Mesodermal cell (in vitro differentiated cells): ENCODE measurements around the gene FSHR.

Experiments used
- H3K27ac ChIP-seq: 2 replicates; pipeline ENCODE4 v1.7.0; 2013; ENCODE audit warnings: mild to moderate bottlenecking, low read depth, low read length, moderate library complexity; ENCODE audit not compliant: severe bottlenecking
- H3K36me3 ChIP-seq: 2 replicates; pipeline ENCODE4 v1.7.1; 2013; ENCODE audit warnings: mild to moderate bottlenecking, low read length, moderate library complexity; ENCODE audit not compliant: control insufficient read depth, insufficient read depth
- H3K4me1 ChIP-seq: one replicate; pipeline ENCODE4 v1.7.1; 2013; ENCODE audit warnings: mild to moderate bottlenecking, low read length; ENCODE audit not compliant: insufficient read depth, control insufficient read depth, poor library complexity, severe bottlenecking
- H3K4me3 ChIP-seq: 2 replicates; pipeline ENCODE4 v1.7.0; 2013; ENCODE audit warnings: low read length, control low read depth, mild to moderate bottlenecking; ENCODE audit not compliant: insufficient read depth, poor library complexity, severe bottlenecking; ENCODE audit errors: extremely low read depth
- H3K9me3 ChIP-seq: 2 replicates; pipeline ENCODE4 v1.7.1; 2013; ENCODE audit warnings: mild to moderate bottlenecking, low read length, moderate library complexity; ENCODE audit not compliant: control insufficient read depth
- WGBS, 2 experiments: methylation state at CpG; one replicate each; pipeline ENCODE4 v1.1.5; 2013; ENCODE audit warnings: missing lambda C conversion rate in 2 of 2; ENCODE audit not compliant: insufficient coverage in 2 of 2; 5-methylcytosine and 5-hydroxymethylcytosine counted together

The FSHR gene

DNA sequence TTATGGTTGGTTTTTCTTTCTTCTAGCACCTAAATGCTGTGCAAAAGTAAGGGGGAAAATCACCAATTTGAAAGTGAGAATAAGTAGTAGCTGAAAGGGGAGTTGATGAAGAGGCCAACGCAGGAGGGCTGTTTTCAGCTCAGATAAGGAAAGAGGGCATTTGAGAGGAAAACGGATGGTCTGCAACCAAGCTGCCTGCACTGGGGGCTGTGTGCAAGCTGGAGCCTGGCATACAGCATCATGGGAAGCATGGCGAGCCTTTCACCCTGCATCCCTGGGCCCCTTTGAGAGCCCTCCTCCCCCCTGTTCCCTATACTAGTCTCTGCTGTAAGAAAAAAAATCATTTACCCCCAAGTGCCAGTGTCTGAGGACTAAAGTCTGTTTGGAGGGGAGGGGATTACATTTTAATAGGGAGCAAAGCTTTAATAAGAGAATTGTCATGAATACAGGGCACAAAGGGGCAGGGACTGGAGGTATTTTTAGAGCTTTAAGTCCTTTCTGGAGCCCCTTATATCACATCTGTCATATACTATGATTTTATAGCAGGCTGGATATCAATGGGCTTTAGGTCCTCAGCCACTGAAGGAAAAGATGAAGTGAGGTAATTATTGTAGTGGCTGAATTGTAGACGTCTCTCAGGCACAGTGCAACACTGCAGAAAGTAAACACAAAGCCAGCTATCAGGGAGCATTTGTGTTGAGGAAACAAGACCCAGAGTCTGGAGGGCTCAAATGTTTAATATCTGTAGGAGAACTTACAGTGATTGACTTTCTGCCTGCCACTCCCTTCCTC lies 120.7 kb downstream of the FSHR start:
- Histone ChIP-seq H3K4me1 (no peaks in the 10 kb centered on the region), H3K36me3 (no peaks in the 10 kb centered on the region), H3K27ac (no peak overlapping the region), H3K4me3 (no peak overlapping the region), H3K9me3 (no peaks in the 10 kb centered on the region)
- 81 to 90% methylated on average over 3 of the region's 4 CpGs for WGBS, 2 experiments

DNA sequence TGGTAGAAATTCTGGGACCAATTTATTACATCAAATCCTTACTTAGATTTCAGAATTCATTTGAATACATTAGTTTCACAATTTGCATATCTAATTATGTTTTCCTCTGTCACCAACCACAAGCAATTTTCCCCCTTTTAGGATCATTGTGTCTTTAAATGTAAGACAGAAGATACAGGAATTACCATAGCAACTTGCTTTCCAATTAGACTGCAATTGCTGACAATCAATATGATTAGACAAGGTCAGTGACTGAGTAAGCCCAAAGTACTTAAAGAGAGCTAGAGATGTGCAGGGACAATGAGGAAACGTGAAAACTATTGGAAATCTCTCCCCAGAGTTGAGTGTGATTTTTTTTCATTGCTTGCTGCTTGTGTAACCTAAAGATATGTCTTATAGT lies 121.4 kb downstream of the FSHR start:
- H3K36me3 ChIP-seq = no peaks in the 10 kb centered on the region
- whole genome bisulfite sequencing, 2 experiments = 80% methylated on average over 1 of the region's 1 CpG; no CpG with 5 or more reads in 1 of the 2 experiments
- H3K4me3 ChIP-seq = no peak overlapping the region
- H3K4me1 ChIP-seq = no peaks in the 10 kb centered on the region
- no peak overlapping the region for H3K27ac ChIP-seq
- H3K9me3 ChIP-seq = no peaks in the 10 kb centered on the region

DNA sequence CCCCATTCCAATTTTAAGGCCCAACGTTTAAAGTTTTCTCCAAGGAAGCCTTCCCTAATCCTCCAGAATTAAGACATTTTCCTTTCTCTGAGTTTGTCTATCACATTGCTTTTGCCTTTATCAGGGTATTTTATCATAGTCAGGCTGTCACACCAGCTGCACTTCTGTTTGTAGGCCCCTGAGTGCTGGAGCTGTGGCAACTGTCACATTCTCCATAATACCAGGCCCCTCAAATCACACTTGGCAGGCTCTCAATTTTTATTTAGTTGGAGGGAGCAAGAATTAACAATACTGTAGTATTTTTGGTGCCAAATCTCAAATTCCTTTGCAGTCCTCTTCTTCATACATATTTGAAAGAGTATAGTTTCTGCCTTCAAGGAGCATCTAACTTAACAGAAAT lies 122.2 kb downstream of the FSHR start:
- H3K36me3 ChIP-seq = no peaks in the 10 kb centered on the region
- 100% methylated on average over 1 of the region's 1 CpG; no CpG with 5 or more reads in 1 of the 2 experiments for WGBS, 2 experiments
- H3K9me3 ChIP-seq = no peaks in the 10 kb centered on the region
- no peaks in the 10 kb centered on the region for H3K4me1 ChIP-seq
- H3K27ac ChIP-seq = no peak overlapping the region
- no peak overlapping the region for H3K4me3 ChIP-seq

DNA sequence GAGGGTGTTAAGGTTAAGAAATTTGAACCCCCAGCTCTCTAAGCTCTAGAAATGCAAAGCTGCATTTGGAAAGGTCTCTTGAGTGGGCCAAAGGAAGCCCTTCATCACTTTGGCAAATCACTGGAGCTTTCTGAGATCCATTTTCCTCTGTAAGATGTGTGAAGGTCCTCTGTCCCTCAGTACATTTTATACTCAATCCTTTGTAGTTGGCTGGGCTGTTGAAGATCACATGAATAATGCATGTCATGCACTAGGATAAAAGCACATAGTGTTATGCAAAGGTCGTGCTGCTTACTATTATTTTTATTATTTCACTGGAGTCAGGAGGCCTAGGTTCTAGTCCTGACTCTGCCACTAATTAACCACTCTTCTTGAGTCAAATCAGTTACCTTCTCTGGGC lies 124.9 kb downstream of the FSHR start:
- H3K27ac ChIP-seq = no peak overlapping the region
- WGBS, 2 experiments = no CpG with 5 or more reads among the region's 1 CpG
- no peak overlapping the region for H3K4me3 ChIP-seq
- no peaks in the 10 kb centered on the region for H3K36me3 ChIP-seq
- H3K9me3 ChIP-seq = no peaks in the 10 kb centered on the region
- H3K4me1 ChIP-seq = no peaks in the 10 kb centered on the region

DNA sequence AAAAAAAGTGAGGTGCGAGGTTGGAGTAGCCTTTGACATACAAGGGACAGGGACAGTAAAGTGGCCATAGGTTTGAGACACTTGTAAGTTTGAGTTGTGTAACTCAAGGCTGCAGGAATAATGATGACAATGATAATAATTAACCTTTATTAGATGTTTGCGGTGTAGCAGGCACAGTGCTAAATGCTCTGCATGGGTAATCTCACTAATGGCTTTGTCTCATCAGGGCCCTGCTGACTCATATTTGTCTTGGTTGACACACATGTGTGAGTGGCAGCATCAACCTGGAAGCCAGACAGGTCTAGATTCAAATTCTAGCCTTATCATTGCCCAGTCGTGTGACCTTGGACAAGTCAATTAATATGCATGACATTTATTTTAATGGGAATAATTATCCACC lies 126.2 kb downstream of the FSHR start:
- no peak overlapping the region for H3K4me3 ChIP-seq
- H3K9me3 ChIP-seq = no peaks in the 10 kb centered on the region
- H3K36me3 ChIP-seq = no peaks in the 10 kb centered on the region
- 91 to 93% methylated on average over 1 to 2 of the region's 3 CpGs for WGBS, 2 experiments
- no peaks in the 10 kb centered on the region for H3K4me1 ChIP-seq
- no peak overlapping the region for H3K27ac ChIP-seq

DNA sequence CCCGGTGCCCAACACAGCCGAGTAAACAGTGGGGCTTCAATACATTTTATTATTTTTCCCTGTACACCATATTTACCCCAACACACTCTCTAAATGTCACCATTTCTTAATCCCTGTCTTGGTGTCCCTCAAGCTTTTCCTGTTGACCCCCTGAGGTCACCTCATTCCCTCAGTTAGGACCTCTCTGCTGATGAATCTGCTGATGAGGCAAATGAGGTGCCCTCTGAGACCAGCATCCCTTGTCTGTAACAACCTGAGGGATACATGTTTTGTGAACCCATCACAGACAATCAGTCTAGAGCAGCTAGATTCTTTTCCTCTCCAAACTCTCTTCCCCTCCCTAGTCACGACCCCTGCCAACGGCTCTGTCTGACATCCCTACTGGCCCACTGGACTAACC lies 127.6 kb downstream of the FSHR start:
- Histone ChIP-seq H3K9me3 (no peaks in the 10 kb centered on the region), H3K4me3 (no peak overlapping the region), H3K36me3 (no peaks in the 10 kb centered on the region), H3K4me1 (no peaks in the 10 kb centered on the region), H3K27ac (no peak overlapping the region)
- 91 to 100% methylated on average over 2 to 4 of the region's 4 CpGs for WGBS, 2 experiments

DNA sequence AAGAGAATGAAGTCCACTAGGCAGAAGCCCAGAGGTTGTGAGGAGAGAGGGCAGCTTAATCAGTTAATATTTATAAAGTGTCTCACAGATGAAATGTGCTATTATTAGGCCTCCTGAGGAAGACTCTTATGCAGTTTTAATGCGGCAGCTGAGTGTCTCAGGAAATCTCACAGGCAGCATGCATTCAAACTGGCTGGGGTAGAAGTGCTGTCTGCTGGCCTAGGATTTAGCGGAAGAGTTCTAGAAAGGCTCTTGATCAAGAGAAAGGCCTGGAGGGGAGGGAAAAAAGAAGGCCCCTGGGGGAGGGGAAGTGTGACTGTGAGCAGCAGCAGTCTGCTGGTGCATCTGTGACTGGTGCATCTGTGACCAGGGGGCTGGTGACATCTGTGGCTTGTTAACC lies 133.0 kb downstream of the FSHR start:
- no peak overlapping the region for H3K27ac ChIP-seq
- no peak overlapping the region for H3K4me3 ChIP-seq
- no peaks in the 10 kb centered on the region for H3K36me3 ChIP-seq
- H3K9me3 ChIP-seq = no peaks in the 10 kb centered on the region
- 88 to 100% methylated on average over 1 to 2 of the region's 2 CpGs for WGBS, 2 experiments
- H3K4me1 ChIP-seq = no peaks in the 10 kb centered on the region

DNA sequence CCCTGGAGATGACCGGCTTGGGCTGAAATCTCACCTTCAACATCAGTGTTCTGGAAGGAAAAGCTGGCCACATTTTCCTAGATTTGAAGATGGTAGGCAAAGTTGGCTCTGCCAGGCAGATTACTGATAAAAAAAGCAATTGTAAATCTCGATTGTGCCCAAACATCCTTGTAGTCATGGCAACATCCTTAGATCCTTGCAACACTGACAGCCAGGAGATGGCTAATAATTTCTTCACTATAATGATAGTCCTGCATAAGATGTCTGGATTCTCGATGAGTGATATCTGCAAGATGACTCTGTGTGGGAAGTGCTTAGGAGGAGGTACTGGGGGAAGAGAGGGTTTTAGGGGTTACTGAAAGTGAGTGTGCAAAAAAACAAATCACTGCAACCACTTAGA lies 149.1 kb downstream of the FSHR start:
- no peak overlapping the region for H3K27ac ChIP-seq
- H3K9me3 ChIP-seq = no peaks in the 10 kb centered on the region
- no peaks in the 10 kb centered on the region for H3K4me1 ChIP-seq
- no peaks in the 10 kb centered on the region for H3K36me3 ChIP-seq
- no peak overlapping the region for H3K4me3 ChIP-seq
- 80 to 100% methylated on average over 3 of the region's 3 CpGs for WGBS, 2 experiments

DNA sequence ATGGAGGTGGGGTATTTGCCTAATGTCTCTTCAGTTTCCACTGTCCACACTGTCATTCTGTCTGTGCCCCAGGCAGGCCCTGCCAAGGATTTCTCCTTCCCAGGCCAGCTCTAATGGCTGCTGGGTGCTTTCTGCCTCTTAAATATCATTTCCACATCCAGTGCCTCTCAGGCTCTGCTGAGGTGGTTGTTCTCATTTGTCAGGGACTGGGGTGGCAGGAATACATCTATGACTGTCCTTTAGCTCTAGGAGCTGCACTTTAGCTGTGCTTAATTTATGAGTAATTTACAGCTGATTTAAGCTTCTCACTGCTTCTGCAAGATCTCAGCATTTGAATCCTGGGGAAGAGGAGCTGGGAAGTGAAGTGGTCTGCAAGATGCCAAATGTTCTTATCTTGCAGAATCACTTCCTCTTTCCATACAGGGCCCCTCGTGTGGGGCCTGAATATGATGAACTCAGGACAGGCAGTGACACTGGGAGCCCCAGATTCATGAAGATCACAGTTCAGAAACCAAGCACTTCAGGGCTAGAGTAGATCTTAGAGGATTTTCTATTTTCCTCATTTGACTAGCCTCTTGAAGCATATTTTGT lies 150.2 kb downstream of the FSHR start:
- H3K36me3 ChIP-seq = no peaks in the 10 kb centered on the region
- H3K9me3 ChIP-seq = no peaks in the 10 kb centered on the region
- H3K4me1 ChIP-seq = no peaks in the 10 kb centered on the region
- H3K27ac ChIP-seq = no peak overlapping the region
- no CpG with 5 or more reads among the region's 1 CpG for WGBS, 2 experiments
- H3K4me3 ChIP-seq = no peak overlapping the region

DNA sequence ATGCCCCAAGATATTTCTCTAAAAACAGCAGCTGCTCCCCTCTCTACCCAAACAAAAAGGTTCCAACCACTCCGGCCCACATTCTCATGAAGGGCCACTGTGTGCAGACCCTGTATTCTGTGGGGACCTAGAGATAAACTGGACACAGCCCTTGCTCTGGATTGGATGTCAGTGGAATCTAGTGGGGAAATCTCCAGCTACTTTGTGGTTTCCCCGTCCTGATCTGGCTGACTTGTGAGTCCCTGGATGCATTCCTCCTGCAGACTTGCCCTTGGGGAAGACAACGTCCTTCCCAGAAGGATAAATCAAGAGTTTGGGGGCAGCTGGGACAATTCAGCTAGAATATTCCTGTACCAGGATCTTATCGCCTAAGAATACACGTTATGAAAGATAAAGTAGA lies 151.1 kb downstream of the FSHR start:
- Histone ChIP-seq H3K4me1 (no peaks in the 10 kb centered on the region), H3K36me3 (no peaks in the 10 kb centered on the region), H3K27ac (no peak overlapping the region), H3K4me3 (no peak overlapping the region), H3K9me3 (no peaks in the 10 kb centered on the region)
- 86 to 100% methylated on average over 1 to 4 of the region's 5 CpGs for whole genome bisulfite sequencing, 2 experiments

DNA sequence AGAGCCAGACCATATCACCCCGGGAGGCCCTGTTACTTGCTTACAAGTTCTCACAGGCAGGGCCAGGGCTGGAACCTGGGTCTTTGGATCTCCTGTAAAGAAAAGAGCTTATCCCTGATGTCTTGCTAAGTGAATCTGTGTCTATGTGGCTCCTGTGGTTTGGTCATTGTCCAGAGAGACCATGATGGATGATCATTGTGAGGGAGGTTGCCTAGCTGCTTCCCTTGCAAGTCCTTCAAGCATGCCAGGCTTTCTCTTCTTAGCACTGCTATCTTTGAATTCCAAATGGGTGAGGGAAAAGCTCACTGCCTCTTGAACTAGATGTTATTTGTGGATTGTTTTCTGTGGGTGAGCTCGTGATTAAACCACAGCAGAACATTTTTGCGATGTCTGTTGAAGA lies 151.6 kb downstream of the FSHR start:
- H3K27ac ChIP-seq = no peak overlapping the region
- no peaks in the 10 kb centered on the region for H3K9me3 ChIP-seq
- 70% methylated on average over 2 of the region's 3 CpGs; no CpG with 5 or more reads in 1 of the 2 experiments for WGBS, 2 experiments
- no peaks in the 10 kb centered on the region for H3K36me3 ChIP-seq
- H3K4me1 ChIP-seq = no peaks in the 10 kb centered on the region
- no peak overlapping the region for H3K4me3 ChIP-seq
